K562 (cell line): ENCODE measurements around the gene LZTR1. TPM values are rescaled to one million over a fixed set of nuclear protein-coding genes. Genes with fewer than 3 reads are reported as not detected.
A peak's percentile ranks its signal among the peaks of the same experiment; 100 is the strongest.

ENCODE experiments used
- JUNB ChIP-seq: fragments of 450-650 bp; formaldehyde crosslinking; conservative IDR thresholded peaks from 2 replicates; pipeline ENCODE4 v1.4.0; 2020; ENCODE audit warnings: mild to moderate bottlenecking
- RHOXF2B ChIP-seq: fragments of 250-450 bp; sonication (Bioruptor Pico); conservative IDR thresholded peaks from 2 replicates; pipeline ENCODE4 v1.5.1; 2021
- SMAD4 ChIP-seq: fragments of 250-450 bp; sonication (Bioruptor Pico); conservative IDR thresholded peaks from 2 replicates; pipeline ENCODE4 v1.8.0; 2021; ENCODE audit warnings: inconsistent platforms, mild to moderate bottlenecking, moderate library complexity
- SRF ChIP-seq, 2 experiments: fragments of 250-450, 450-650 bp in 1 of 2; sonication (Bioruptor Pico) in 1 of 2; sonication (generic) in 1 of 2; formaldehyde crosslinking; IDR thresholded peaks; 2 replicates each; pipeline versions ENCODE4 v1.5.0 to v1.5.1; 2020 to 2022; ENCODE audit warnings: mild to moderate bottlenecking in 1 of 2, missing genetic modification reagents in 1 of 2
- SUPT5H ChIP-seq: fragments of 450-650 bp; IDR thresholded peaks from 2 replicates; pipeline ENCODE4 v1.6.1; 2016
- ZNF134 ChIP-seq: fragments of 250-450 bp; sonication (Bioruptor Pico); conservative IDR thresholded peaks from 2 replicates; pipeline ENCODE4 v1.4.0; 2020
- ZNF445 ChIP-seq: fragments of 250-450 bp; sonication (Bioruptor Pico); IDR thresholded peaks from 2 replicates; pipeline ENCODE4 v1.4.0; 2020; ENCODE audit warnings: low read depth, mild to moderate bottlenecking, moderate library complexity
- ZNF77 ChIP-seq: fragments of 250-450 bp; sonication (Bioruptor Pico); IDR thresholded peaks from 2 replicates; pipeline ENCODE4 v1.5.0; 2020
- ZNF780A ChIP-seq: fragments of 250-450 bp; sonication (Bioruptor Pico); IDR thresholded peaks from 2 replicates; pipeline ENCODE4 v1.5.0; 2021; ENCODE audit warnings: mild to moderate bottlenecking
- polyA plus RNA-seq, 8 experiments: library from polyadenylated mRNA; depleted of rRNA in 4 of 8; stranded (reverse) in 5 of 8; unstranded in 3 of 8; fragments of >200 nt; fragmentation: Nextera tagmentation in 2 of 8; fragmentation: Illumina TruSeq in 1 of 8; extraction: Ambion mirVana in 2 of 8; extraction: Trizol in 1 of 8; gene quantifications; 2 replicates each; pipeline versions ENCODE4 v1.2.1 to v1.2.3, GENCODE V29; 2011 to 2014; ENCODE audit warnings: inconsistent platforms in 1 of 8, missing spikeins in 1 of 8
- total RNA-seq, 7 experiments: library from RNA; depleted of rRNA in 6 of 7; stranded (reverse); fragments of >200 nt in 6 of 7; fragmentation: Illumina TruSeq in 2 of 7; extraction: Trizol in 2 of 7; gene quantifications; 2 replicates each; pipeline versions ENCODE4 v1.2.1 to v1.2.3, GENCODE V29; 2011 to 2021; ENCODE audit warnings: low replicate concordance in 1 of 7
- TF ChIP-seq, protein P1 (sequence below): fragments of 200-600 bp; sonication (generic); IDR thresholded peaks from one replicate; pipeline ENCODE4 v1.6.1; 2012; ENCODE audit warnings: mild to moderate bottlenecking, low read depth, low read length, inconsistent platforms
- TF ChIP-seq, protein P2 (sequence below): sonication (generic); formaldehyde crosslinking; IDR thresholded peaks from 2 replicates; pipeline ENCODE4 v1.8.0; 2022; ENCODE audit warnings: mild to moderate bottlenecking, missing genetic modification reagents
- TF ChIP-seq, protein P3 (sequence below): conservative IDR thresholded peaks from 2 replicates; pipeline ENCODE4 v1.6.1; 2011; ENCODE audit warnings: low read depth, mild to moderate bottlenecking, low read length; ENCODE audit not compliant: control insufficient read depth
- TF ChIP-seq, protein P4 (sequence below): fragments of 450-650 bp; IDR thresholded peaks from 2 replicates; pipeline ENCODE4 v1.6.1; 2016

The LZTR1 gene
- total and polyA plus RNA-seq, 9 of the 15 experiments (the other 6 are each of a cell fraction or from before 2014, with no cell fraction given) = 2.2 to 135 (median 63.0) TPM

DNA sequence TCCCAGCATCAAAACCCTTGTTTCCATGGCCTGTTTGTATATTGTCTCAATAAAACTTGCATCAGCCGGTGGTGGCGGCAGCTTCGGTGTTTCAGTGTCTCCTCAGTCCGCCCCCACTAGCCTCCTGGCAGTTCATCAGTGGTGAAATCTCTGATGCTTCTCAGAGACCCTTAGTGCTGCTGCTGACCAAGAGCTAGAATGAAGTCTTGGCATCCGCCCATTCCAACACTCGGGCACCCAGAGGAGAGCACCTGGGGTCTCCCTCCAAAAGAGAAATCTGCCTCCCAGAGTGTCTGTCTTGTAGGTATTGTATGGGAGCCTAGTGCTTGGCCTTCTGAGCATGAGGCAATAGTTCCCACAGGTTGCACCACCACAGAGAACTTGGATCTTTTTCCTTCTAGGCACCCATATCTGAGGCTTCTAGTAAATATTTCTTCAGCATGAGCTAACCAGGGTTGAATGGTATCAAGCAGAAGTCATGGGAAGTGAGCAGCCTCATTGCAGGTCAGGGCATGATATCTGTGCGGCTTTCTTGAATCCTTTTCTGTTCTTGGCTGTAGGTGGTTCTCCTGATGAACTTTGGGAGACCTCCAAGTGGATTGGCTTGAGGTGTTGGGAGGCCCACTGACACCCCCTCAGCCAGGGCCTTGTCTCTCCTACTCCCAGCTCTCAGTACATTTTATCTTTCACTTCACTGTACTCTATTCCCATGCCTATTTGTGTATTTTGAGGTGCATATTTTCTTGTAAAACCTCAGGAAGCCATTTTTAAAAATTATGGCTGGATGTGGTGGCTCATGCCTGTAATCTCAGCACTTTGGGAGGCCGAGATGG is 28.2 kb upstream of the LZTR1 start (continued):
- TF ChIP-seq, protein P1, sequence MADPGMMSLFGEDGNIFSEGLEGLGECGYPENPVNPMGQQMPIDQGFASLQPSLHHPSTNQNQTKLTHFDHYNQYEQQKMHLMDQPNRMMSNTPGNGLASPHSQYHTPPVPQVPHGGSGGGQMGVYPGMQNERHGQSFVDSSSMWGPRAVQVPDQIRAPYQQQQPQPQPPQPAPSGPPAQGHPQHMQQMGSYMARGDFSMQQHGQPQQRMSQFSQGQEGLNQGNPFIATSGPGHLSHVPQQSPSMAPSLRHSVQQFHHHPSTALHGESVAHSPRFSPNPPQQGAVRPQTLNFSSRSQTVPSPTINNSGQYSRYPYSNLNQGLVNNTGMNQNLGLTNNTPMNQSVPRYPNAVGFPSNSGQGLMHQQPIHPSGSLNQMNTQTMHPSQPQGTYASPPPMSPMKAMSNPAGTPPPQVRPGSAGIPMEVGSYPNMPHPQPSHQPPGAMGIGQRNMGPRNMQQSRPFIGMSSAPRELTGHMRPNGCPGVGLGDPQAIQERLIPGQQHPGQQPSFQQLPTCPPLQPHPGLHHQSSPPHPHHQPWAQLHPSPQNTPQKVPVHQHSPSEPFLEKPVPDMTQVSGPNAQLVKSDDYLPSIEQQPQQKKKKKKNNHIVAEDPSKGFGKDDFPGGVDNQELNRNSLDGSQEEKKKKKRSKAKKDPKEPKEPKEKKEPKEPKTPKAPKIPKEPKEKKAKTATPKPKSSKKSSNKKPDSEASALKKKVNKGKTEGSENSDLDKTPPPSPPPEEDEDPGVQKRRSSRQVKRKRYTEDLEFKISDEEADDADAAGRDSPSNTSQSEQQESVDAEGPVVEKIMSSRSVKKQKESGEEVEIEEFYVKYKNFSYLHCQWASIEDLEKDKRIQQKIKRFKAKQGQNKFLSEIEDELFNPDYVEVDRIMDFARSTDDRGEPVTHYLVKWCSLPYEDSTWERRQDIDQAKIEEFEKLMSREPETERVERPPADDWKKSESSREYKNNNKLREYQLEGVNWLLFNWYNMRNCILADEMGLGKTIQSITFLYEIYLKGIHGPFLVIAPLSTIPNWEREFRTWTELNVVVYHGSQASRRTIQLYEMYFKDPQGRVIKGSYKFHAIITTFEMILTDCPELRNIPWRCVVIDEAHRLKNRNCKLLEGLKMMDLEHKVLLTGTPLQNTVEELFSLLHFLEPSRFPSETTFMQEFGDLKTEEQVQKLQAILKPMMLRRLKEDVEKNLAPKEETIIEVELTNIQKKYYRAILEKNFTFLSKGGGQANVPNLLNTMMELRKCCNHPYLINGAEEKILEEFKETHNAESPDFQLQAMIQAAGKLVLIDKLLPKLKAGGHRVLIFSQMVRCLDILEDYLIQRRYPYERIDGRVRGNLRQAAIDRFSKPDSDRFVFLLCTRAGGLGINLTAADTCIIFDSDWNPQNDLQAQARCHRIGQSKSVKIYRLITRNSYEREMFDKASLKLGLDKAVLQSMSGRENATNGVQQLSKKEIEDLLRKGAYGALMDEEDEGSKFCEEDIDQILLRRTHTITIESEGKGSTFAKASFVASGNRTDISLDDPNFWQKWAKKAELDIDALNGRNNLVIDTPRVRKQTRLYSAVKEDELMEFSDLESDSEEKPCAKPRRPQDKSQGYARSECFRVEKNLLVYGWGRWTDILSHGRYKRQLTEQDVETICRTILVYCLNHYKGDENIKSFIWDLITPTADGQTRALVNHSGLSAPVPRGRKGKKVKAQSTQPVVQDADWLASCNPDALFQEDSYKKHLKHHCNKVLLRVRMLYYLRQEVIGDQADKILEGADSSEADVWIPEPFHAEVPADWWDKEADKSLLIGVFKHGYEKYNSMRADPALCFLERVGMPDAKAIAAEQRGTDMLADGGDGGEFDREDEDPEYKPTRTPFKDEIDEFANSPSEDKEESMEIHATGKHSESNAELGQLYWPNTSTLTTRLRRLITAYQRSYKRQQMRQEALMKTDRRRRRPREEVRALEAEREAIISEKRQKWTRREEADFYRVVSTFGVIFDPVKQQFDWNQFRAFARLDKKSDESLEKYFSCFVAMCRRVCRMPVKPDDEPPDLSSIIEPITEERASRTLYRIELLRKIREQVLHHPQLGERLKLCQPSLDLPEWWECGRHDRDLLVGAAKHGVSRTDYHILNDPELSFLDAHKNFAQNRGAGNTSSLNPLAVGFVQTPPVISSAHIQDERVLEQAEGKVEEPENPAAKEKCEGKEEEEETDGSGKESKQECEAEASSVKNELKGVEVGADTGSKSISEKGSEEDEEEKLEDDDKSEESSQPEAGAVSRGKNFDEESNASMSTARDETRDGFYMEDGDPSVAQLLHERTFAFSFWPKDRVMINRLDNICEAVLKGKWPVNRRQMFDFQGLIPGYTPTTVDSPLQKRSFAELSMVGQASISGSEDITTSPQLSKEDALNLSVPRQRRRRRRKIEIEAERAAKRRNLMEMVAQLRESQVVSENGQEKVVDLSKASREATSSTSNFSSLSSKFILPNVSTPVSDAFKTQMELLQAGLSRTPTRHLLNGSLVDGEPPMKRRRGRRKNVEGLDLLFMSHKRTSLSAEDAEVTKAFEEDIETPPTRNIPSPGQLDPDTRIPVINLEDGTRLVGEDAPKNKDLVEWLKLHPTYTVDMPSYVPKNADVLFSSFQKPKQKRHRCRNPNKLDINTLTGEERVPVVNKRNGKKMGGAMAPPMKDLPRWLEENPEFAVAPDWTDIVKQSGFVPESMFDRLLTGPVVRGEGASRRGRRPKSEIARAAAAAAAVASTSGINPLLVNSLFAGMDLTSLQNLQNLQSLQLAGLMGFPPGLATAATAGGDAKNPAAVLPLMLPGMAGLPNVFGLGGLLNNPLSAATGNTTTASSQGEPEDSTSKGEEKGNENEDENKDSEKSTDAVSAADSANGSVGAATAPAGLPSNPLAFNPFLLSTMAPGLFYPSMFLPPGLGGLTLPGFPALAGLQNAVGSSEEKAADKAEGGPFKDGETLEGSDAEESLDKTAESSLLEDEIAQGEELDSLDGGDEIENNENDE = no peak
- no peak for TF ChIP-seq ZNF77 (CRISPR knock-in tag)
- TF ChIP-seq SUPT5H = peak; percentile 83
- 0 out of 2 replicates have a peak, but pooled peaks have one; percentile 42 for TF ChIP-seq RHOXF2B
- TF ChIP-seq, protein P2, sequence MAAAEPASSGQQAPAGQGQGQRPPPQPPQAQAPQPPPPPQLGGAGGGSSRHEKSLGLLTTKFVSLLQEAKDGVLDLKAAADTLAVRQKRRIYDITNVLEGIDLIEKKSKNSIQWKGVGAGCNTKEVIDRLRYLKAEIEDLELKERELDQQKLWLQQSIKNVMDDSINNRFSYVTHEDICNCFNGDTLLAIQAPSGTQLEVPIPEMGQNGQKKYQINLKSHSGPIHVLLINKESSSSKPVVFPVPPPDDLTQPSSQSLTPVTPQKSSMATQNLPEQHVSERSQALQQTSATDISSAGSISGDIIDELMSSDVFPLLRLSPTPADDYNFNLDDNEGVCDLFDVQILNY (CRISPR knock-in tag) = no peak
- TF ChIP-seq SRF (CRISPR knock-in tag; IDR thresholded peaks at IDR 0.05) = no peak
- no peak; the same call in 1 of the 2 replicates for TF ChIP-seq SMAD4 (CRISPR knock-in tag)
- TF ChIP-seq, protein P3, sequence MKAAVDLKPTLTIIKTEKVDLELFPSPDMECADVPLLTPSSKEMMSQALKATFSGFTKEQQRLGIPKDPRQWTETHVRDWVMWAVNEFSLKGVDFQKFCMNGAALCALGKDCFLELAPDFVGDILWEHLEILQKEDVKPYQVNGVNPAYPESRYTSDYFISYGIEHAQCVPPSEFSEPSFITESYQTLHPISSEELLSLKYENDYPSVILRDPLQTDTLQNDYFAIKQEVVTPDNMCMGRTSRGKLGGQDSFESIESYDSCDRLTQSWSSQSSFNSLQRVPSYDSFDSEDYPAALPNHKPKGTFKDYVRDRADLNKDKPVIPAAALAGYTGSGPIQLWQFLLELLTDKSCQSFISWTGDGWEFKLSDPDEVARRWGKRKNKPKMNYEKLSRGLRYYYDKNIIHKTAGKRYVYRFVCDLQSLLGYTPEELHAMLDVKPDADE = no peak
- TF ChIP-seq, protein P4, sequence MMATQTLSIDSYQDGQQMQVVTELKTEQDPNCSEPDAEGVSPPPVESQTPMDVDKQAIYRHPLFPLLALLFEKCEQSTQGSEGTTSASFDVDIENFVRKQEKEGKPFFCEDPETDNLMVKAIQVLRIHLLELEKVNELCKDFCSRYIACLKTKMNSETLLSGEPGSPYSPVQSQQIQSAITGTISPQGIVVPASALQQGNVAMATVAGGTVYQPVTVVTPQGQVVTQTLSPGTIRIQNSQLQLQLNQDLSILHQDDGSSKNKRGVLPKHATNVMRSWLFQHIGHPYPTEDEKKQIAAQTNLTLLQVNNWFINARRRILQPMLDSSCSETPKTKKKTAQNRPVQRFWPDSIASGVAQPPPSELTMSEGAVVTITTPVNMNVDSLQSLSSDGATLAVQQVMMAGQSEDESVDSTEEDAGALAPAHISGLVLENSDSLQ = no peak
- TF ChIP-seq JUNB (CRISPR knock-in tag) = no peak
- no peak for TF ChIP-seq ZNF134
- TF ChIP-seq ZNF445 = no peak
- TF ChIP-seq ZNF780A = no peak
